Chondrocyte (in vitro differentiated cells): Measurements from ENCODE around the gene SLC35F3. TPM values are rescaled to one million over a fixed set of nuclear protein-coding genes. Genes with fewer than 3 reads are reported as not detected.

Experiments used
- DNase-seq: peaks from one replicate; pipeline ENCODE4 v3.0.0; 2021; ENCODE audit warnings: mixed read lengths, low spot score
- H3K27ac Mint-ChIP-seq: one replicate; pipeline ENCODE4 v1.8.0; 2021; ENCODE audit warnings: mild to moderate bottlenecking, moderate library complexity, mixed read lengths; ENCODE audit not compliant: unreplicated experiment
- H3K27me3 Mint-ChIP-seq: 2 replicates; pipeline ENCODE4 v1.8.0; 2021; ENCODE audit warnings: low read depth, mixed read lengths
- H3K36me3 Mint-ChIP-seq: 2 replicates; pipeline ENCODE4 v1.8.0; 2021; ENCODE audit warnings: low read depth, mixed read lengths
- H3K4me1 Mint-ChIP-seq: 2 replicates; pipeline ENCODE4 v1.8.0; 2021; ENCODE audit warnings: low read depth, mild to moderate bottlenecking, mixed read lengths
- H3K4me3 Mint-ChIP-seq: one replicate; pipeline ENCODE4 v1.8.0; 2021; ENCODE audit warnings: mild to moderate bottlenecking, moderate library complexity, mixed read lengths; ENCODE audit not compliant: unreplicated experiment
- H3K9me3 Mint-ChIP-seq: 2 replicates; pipeline ENCODE4 v1.8.0; 2021; ENCODE audit warnings: low read depth, mixed read lengths
- total RNA-seq: library from RNA; stranded (reverse); gene quantifications from 3 replicates; pipeline ENCODE4 v1.2.1, GENCODE V29; 2021
- TF ChIP-seq, protein P1 (sequence below): fragments of 200-600 bp; sonication (generic); IDR thresholded peaks from 2 replicates; pipeline ENCODE4 v1.5.0; 2021; ENCODE audit warnings: antibody characterized with exemption, mild to moderate bottlenecking, moderate library complexity

Gene SLC35F3
- total RNA-seq, 1 donor from 2014 or later: not detected

GRCh38 chr1:234019387-234019786 lies 114.9 kb downstream of the SLC35F3 start:
- Mint-ChIP-seq H3K4me3 (no peak overlapping the region), H3K27me3 (no peaks in the 10 kb centered on the region), H3K27ac (no peak overlapping the region), H3K36me3 (no peaks in the 10 kb centered on the region), H3K9me3 (peaks cover 7% of the 10 kb centered on the region), H3K4me1 (no peaks in the 10 kb centered on the region)
- DNase-seq: no peak
- TF ChIP-seq, protein P1, sequence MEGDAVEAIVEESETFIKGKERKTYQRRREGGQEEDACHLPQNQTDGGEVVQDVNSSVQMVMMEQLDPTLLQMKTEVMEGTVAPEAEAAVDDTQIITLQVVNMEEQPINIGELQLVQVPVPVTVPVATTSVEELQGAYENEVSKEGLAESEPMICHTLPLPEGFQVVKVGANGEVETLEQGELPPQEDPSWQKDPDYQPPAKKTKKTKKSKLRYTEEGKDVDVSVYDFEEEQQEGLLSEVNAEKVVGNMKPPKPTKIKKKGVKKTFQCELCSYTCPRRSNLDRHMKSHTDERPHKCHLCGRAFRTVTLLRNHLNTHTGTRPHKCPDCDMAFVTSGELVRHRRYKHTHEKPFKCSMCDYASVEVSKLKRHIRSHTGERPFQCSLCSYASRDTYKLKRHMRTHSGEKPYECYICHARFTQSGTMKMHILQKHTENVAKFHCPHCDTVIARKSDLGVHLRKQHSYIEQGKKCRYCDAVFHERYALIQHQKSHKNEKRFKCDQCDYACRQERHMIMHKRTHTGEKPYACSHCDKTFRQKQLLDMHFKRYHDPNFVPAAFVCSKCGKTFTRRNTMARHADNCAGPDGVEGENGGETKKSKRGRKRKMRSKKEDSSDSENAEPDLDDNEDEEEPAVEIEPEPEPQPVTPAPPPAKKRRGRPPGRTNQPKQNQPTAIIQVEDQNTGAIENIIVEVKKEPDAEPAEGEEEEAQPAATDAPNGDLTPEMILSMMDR: no peak

- no peaks in the 10 kb centered on the region for H3K9me3 Mint-ChIP-seq
- no peaks in the 10 kb centered on the region for H3K36me3 Mint-ChIP-seq
- TF ChIP-seq, protein P1: no peak
- no peak overlapping the region for H3K27ac Mint-ChIP-seq
- no peaks in the 10 kb centered on the region for H3K27me3 Mint-ChIP-seq
- no peak for DNase-seq
- no peak overlapping the region for H3K4me3 Mint-ChIP-seq
- no peaks in the 10 kb centered on the region for H3K4me1 Mint-ChIP-seq
Observed at GRCh38 chr1:234022302-234022701, 117.8 kb downstream of the SLC35F3 start.

DNA sequence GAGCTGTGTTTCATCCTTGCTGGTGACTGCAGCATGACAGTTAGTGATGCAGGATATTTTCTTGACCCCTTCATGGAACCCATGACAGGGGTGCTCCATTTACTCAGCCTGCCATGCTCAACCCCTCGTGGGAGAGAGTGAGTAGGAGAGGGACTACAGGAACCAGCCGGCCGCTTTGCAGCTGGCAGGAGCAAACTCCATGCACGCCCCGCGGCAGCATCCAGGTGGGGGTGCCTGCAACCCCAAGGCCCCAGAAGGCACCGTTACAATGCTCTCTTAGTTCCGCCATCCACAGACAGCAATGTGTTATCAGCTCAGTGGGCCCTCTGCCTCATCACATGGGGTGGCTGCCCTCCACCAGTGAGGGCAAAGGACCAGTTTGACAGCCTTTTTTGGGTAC lies 135.1 kb downstream of the SLC35F3 start:
- no peaks in the 10 kb centered on the region for H3K9me3 Mint-ChIP-seq
- no peak overlapping the region for H3K27ac Mint-ChIP-seq
- DNase-seq: peak; percentile 77
- peaks cover 3% of the 10 kb centered on the region for H3K27me3 Mint-ChIP-seq
- H3K4me1 Mint-ChIP-seq: no peaks in the 10 kb centered on the region
- no peaks in the 10 kb centered on the region for H3K36me3 Mint-ChIP-seq
- TF ChIP-seq, protein P1: no peak
- H3K4me3 Mint-ChIP-seq: no peak overlapping the region

- TF ChIP-seq, protein P1: no peak
- DNase-seq: no peak
- H3K4me3 Mint-ChIP-seq: no peak overlapping the region
- no peaks in the 10 kb centered on the region for H3K4me1 Mint-ChIP-seq
- no peaks in the 10 kb centered on the region for H3K36me3 Mint-ChIP-seq
- H3K27me3 Mint-ChIP-seq: peaks cover 3% of the 10 kb centered on the region
- no peak overlapping the region for H3K27ac Mint-ChIP-seq
- H3K9me3 Mint-ChIP-seq: no peaks in the 10 kb centered on the region
Observed at GRCh38 chr1:234040446-234041317, 136.2 kb downstream of the SLC35F3 start.

- Mint-ChIP-seq H3K36me3 (no peaks in the 10 kb centered on the region), H3K27ac (no peak overlapping the region), H3K27me3 (peaks cover 2% of the 10 kb centered on the region), H3K4me1 (no peaks in the 10 kb centered on the region), H3K9me3 (peaks cover 9% of the 10 kb centered on the region), H3K4me3 (no peak overlapping the region)
- TF ChIP-seq, protein P1: no peak
- no peak for DNase-seq
Observed at GRCh38 chr1:234044079-234044478, 139.6 kb downstream of the SLC35F3 start.
